ENCODE measurements around the gene CARD14.

GRCh38 chr17:80138856-80139426 is 30.9 kb upstream of the CARD14 start:
- TF ChIP-seq CTCF (optimal IDR thresholded peaks at IDR 0.05 in 1 of 3, IDR thresholded peaks at IDR 0.05 in 1 of 3, conservative IDR thresholded peaks at IDR 0.05 in 1 of 3; ENCODE audit: extremely low read depth in 1 of 3, insufficient read depth in 2 of 3, low read length in 3 of 3) (no peak), EZH2 (IDR thresholded peaks at IDR 0.05; ENCODE audit: low read length) (no peak)

Measured in keratinocyte (primary cell).